Mesothelial cell of epicardium (in vitro differentiated cells): ENCODE data around the gene ARHGEF7. TPM values are rescaled to one million over a fixed set of nuclear protein-coding genes. Genes with fewer than 3 reads are reported as not detected.

Source experiments
- DNase-seq, 2 experiments: peaks; one replicate each; pipeline ENCODE4 v3.0.0; 2021; ENCODE audit warnings: low spot score in 2 of 2; ENCODE audit not compliant: unreplicated experiment in 2 of 2
- H3K27ac Mint-ChIP-seq: 2 replicates; pipeline ENCODE4 v1.8.0; 2021; ENCODE audit warnings: mixed read lengths
- H3K27me3 Mint-ChIP-seq: 2 replicates; pipeline ENCODE4 v1.8.0; 2021; ENCODE audit warnings: low read depth, mixed read lengths
- H3K36me3 Mint-ChIP-seq: 2 replicates; pipeline ENCODE4 v1.8.0; 2021; ENCODE audit warnings: mixed read lengths
- H3K4me1 Mint-ChIP-seq: 2 replicates; pipeline ENCODE4 v1.8.0; 2021; ENCODE audit warnings: mixed read lengths
- H3K4me3 Mint-ChIP-seq: 2 replicates; pipeline ENCODE4 v1.8.0; 2021; ENCODE audit warnings: mild to moderate bottlenecking, moderate library complexity, mixed read lengths
- H3K9me3 Mint-ChIP-seq: 2 replicates; pipeline ENCODE4 v1.8.0; 2021; ENCODE audit warnings: mixed read lengths
- CTCF ChIP-seq: fragments of 200-600 bp; sonication (generic); IDR thresholded peaks from one replicate; pipeline ENCODE4 v1.5.0; 2021; ENCODE audit warnings: antibody characterized with exemption; ENCODE audit not compliant: unreplicated experiment
- total RNA-seq: library from RNA; stranded (reverse); gene quantifications from 3 replicates; pipeline ENCODE4 v1.2.1, GENCODE V29; 2021

Gene ARHGEF7
- total RNA-seq, 1 donor from 2014 or later, result 95.9 TPM

DNA sequence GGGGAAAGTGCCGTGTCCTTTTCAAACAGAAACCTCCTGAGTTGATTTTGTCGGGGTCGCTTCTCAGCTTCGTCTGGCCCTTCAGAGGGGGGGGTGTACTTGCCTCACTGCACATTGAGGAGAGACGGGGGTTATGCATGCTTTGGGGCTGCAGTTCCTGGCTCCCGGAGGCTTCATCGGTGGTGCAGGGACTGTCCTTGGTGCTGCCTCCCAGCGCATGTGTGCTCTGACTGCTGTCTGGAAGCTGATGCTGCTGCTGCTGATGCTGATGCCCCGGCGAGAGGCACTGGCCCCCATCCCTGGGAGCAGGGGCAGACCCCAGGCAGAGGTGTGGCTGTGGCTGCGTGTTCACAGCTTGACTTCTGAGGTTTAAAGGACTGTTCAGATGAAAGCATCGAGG, 91.0 kb downstream of the ARHGEF7 start:
- Mint-ChIP-seq H3K27ac (no peak overlapping the region), H3K9me3 (no peaks in the 10 kb centered on the region), H3K4me1 (peaks cover 62% of the 10 kb centered on the region), H3K36me3 (peaks cover 3% of the 10 kb centered on the region), H3K27me3 (no peaks in the 10 kb centered on the region), H3K4me3 (no peak overlapping the region)
- DNase-seq, result no peak
- TF ChIP-seq CTCF, result no peak

GRCh38 chr13:111209613-111210012, 94.5 kb downstream of the ARHGEF7 start:
- Mint-ChIP-seq H3K9me3 (no peaks in the 10 kb centered on the region), H3K4me3 (no peak overlapping the region), H3K36me3 (peaks cover 3% of the 10 kb centered on the region), H3K27ac (peak overlapping the region; percentile 90), H3K4me1 (peaks cover 51% of the 10 kb centered on the region), H3K27me3 (no peaks in the 10 kb centered on the region)
- DNase-seq, result no peak
- TF ChIP-seq CTCF, result no peak

- Mint-ChIP-seq H3K4me1 (peaks cover 48% of the 10 kb centered on the region), H3K27ac (peak overlapping the region; percentile 90), H3K9me3 (no peaks in the 10 kb centered on the region), H3K4me3 (peak overlapping the region; percentile 44), H3K27me3 (no peaks in the 10 kb centered on the region), H3K36me3 (peaks cover 3% of the 10 kb centered on the region)
- no peak for TF ChIP-seq CTCF
- DNase-seq, result no peak
These were observed 95.0 kb downstream of the ARHGEF7 start for GRCh38 chr13:111210091-111210490.

DNA sequence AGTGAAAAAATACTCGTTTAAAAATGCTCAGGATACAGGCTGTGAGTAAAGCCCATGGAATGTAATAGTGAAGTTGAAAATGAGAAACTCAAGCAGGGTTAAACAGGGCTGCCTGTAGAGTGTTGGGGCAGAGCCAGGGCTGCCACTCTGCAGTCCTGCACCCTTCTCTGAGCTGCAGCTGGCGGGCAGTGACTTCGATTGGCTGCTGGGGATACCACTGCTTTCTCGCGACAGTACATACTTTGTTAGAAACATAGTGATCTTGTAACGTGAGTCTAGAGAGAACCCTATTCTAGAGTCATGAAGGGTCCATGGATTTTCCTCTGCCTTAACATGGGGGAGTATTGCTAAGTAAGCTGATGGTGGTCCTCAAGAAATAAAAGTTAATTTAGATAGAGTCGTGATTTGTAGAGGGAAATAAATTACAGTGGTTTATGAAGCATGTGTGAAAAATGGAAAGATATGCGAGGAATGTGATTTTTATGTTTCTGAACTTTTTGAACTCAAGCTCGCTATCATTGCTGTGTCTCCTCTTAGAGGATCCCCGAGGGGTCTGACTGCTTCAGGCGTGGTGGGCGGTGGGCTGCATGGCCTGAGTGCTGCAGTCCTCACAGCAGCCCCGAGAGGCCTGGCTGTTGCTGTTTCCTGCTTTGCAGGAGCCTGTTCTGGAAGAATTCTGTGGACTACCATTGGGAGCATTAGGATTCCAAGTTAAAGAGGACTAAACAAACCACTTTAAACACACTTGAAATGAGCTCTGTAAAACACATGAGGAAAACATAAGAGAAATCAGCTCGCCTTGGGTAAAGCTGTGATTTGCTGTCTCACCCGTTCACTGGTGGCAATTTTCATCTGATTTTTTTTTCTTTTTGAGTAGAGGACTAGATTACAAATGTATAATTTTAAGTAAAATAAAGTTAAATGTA, 95.7 kb downstream of the ARHGEF7 start:
- Mint-ChIP-seq H3K4me1 (peaks cover 47% of the 10 kb centered on the region), H3K4me3 (peak overlapping the region; percentile 44), H3K27me3 (no peaks in the 10 kb centered on the region), H3K27ac (peak overlapping the region; percentile 90), H3K36me3 (peaks cover 3% of the 10 kb centered on the region), H3K9me3 (no peaks in the 10 kb centered on the region)
- DNase-seq, result peak in 1 of 2 experiments; percentile 57
- TF ChIP-seq CTCF, result no peak

- no peaks in the 10 kb centered on the region for H3K27me3 Mint-ChIP-seq
- H3K36me3 Mint-ChIP-seq, result no peaks in the 10 kb centered on the region
- peak overlapping the region; percentile 24 for H3K4me3 Mint-ChIP-seq
- DNase-seq, result no peak
- peak overlapping the region; percentile 90 for H3K27ac Mint-ChIP-seq
- no peaks in the 10 kb centered on the region for H3K9me3 Mint-ChIP-seq
- TF ChIP-seq CTCF, result no peak
- H3K4me1 Mint-ChIP-seq, result peaks cover 46% of the 10 kb centered on the region
These were observed 96.8 kb downstream of the ARHGEF7 start for GRCh38 chr13:111211789-111212516.
